Fibroblast of skin of scalp (primary cell): ENCODE measurements around the gene DLGAP5.

ENCODE experiments used
- DNase-seq: peaks from one replicate; pipeline ENCODE4 v3.0.0-alpha.2; 2013

DLGAP5 gene

DNA sequence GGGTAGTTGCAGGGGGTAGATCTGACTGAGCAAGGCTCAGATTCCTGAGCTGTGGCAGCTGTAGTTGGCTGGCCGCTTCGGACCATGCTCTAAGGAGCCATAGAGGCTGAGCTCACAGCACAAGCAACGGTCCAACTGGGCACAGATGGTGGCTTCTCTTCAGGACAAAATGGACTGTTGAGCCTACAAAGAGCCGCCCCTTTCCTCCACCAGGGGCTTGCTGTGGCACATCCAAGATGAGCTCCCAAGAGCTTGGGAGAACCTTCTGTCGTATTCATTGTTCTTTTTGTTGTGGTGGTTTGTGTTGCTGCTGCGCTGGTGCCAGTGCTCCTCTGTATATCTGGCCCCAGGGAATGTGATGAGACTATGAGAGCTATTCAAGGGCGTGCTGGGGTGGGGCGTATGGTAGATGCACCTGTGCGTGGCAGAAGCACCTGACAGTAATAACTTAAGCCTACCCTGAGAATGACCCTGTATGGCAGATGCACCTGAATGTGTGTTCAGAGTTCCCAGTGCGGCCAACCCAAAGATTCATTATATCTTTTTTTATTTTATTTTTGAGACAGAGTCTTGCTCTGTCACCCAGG is 80.2 kb downstream of the DLGAP5 start:
- no peak for DNase-seq

DNA sequence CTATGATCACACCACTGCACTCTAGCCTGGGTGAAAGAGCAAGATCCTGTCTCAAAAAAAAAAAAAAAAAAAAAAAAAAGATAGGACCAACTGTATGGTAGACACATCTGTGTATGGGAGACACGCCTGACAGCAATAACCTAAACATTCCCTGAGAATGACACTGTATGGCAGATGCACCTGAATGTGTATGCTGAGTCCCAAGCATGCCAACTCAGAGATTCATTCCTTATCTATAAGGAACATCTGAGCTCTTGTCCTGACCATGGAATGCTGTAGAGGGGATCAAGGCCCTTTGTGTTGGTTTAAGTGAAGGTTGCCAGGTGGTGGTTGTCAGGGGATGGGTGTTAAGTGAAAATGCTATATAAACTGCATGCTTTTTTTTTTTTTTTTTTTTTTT is 81.5 kb downstream of the DLGAP5 start:
- DNase-seq = no peak

DNA sequence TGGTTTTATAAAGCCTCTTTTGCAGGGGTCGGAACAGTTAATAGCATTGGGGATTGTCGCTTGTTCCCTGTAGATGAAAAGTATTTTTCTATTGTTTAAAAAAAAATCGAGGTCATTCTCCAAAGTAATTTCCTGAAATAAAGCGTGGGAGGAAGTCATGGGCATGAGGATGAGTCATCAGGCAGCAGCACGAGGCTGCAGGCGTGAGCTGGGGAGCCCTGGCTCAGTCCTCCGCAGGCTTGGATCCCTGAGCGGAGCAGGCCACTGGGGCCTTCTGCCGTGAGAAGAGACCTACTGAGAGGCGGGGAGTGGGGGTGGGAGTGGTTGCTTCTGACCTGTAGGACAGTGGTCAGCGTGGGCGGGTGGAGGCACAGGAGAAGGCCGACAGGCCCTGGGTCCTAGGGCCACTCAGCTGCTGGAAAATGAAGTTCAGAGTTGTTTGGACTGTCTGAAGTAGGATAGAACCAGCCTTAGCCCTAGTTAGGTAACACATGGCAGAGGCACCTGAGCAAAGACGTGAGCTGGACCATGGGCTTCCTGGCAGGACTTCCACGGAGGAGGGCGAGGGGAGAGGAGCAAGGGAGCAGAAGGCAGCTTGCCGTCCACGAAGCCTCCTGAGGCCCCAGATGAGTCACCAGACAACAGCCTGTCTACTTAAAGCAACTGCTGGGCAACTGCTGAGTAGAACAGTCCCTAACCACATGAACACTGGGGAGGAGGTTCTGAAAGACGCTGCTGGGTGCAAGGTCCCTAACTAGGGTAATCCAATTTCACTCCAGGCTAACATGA is 83.4 kb downstream of the DLGAP5 start:
- DNase-seq = peak; percentile 95

DNA sequence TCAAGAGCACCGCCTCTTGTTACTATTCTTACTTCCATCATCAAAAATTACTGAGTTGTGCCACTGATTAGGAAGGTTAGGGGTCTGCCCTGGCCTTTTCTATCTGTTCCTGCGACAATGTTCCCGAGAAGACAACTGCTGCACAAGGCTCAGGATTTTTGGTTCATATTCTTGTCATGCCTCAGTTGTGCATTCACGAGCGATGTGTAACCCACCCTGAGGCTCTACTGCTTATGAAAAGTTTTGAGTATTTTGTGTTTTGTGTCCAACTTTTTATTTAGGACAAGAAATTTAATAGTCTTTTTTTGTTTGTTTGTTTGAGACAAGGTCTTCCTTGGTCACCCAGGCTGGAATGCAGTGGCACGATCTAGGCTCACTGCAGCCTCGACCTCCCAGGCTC is 85.4 kb downstream of the DLGAP5 start:
- DNase-seq = no peak

DNA sequence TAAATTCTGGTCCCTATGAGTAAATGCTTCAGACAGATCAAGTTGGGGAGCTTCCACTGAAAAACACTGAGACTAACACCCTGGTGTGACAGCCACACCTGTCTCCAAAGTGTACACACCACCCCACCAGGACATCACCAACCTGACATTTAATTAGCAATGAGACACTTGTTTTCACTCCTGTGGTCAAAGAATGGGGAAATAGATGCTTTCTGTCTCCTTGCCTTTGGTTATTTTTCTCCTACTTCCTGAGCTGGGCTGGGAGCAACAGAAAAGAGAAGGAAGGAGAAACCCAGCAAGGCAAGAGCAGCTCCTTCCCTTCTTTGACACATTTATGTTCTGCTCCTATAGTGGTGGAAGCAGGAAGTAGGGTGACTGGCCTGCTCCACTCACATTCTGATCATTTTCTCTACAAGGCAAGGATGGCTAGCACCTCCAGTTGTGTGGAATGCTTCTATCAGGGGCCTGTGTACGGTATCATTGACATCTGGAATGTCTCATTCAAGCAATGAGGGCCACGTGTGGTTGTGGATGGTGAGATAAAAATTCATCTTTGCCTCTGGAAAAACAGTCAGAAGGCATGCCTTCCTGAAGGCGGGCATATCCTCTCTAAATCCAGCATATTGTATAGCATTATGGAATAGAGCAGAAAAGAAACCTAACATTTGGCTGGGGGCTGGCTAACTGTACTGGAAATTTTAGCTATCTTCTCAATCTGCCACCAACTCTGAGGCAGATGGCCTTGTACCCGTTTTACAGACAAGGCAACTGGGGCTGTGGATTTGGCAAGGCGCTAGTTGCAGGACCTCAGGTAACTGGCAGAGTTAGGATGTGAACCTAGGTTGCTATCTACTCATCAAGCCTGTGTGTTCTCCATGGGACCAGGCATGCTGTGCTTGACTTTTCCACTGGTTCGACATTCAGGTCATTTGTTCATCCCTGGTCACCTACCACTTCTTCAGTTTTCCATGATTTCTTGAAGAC is 87.1 kb downstream of the DLGAP5 start:
- DNase-seq = no peak

DNA sequence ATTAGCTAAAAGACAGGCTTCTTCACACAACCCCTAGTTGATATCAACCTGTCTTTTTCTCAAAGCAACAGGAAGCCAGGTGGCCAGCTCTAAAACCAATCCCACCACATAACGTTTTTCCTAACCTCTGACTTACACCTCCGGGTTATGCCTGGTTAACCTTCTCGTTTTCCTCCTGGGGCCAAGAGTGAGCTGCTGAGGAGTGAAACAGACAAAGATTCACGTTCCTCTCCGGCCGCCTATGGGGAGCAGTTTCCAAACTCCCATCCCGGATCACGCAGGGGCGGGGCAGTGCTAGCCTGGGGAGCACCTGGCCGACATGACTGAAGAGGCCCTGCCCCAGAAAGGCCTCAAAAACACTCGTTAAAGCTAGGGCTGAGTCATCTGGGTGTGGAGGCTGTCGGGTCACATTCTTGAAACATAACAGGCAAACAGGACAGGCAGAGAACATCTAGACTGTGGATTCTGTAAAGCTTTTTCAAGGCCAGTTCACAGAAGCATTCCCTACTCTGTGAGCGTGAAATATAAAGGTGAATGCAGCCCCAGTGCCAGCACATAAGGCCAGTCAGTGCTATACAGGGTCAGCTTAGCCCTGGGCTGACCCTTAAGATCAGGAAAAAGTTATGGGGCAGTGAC is 88.3 kb downstream of the DLGAP5 start:
- DNase-seq = peak; percentile 93

DNA sequence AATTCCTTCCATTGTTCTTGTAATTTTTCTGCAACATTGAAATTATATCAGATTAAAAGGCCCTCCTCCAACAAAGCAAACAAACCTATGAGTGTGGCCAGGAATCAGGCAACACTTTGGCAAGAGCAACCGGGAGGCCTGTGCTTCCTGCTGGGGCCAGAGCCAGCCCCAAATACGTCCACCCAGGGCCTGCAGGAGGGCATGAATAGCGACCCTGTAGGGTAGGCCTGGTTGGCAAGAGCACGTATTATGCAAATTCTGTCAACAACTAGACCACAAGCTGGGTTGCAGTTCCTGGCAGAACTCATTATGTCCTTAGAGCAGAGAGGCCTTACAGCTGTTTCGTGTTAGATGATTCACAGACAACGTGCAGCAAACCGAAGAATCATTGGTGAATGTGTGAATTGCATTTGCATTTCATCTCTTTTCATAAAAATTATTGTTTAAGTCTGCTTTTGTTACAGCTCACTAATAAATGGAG is 89.2 kb downstream of the DLGAP5 start:
- DNase-seq = peak; percentile 100

DNA sequence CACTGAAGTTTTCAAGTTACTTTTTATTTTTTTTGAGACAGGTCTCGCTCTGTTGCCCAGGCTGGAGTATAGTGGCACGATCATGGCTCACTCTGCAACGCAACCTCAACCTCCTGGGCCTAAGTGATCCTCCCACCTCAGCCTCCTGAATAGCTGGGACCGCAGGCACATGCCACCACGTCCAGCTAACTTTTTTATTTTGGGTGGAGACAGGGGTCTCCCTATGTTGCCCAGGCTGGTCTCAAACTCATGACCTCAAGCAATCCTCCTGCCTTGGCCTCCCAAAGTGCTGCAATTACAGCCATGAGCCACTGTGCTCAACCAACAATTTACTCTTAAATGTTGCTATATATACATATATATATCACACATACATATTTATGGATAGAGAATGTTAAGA is 89.7 kb downstream of the DLGAP5 start:
- no peak for DNase-seq

DNA sequence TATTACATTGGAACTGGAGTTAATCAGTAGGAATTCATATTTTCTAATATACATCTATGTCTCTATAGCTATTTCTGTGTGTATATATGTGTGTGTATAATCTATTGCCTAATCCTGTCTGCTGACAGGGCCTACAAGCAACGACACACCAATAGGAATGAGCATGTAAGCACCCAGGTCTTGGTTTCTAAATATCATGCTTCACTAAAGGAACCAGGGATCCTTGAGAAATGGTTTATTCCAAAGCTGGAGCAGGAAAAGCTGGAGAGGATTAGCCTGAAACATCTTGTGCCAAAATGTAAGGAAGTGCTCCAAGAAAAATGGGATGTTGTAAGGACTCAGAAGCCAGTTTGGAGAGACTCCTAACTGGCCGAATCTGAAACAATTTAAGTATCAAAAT is 91.6 kb downstream of the DLGAP5 start:
- peak; percentile 55 for DNase-seq

DNA sequence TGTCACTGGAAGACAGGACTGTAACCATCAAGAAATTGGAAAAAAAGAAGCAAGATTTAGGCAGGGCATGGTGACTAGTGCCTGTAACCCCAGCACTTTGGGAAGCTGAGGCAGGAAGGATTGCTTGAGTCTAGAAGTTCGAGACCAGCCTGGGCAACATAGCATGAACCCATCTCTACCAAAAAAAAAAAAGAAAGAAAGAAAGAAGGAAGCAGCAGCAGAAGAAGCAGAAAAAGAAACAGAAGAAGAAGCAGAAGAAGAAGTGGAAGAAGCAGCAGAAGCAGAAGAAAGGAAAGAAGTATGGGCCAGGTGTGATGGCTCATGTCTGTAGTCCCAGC is 92.9 kb downstream of the DLGAP5 start:
- no peak for DNase-seq
